ENCODE results near the gene PPP1R12A. TPM values are rescaled to one million over a fixed set of nuclear protein-coding genes. Genes with fewer than 3 reads are reported as not detected.
"Not testable (repeated sequence)": the region's sequence is repeated elsewhere in the genome, so short reads cannot be mapped to it uniquely, and the experiment has no call there.

PPP1R12A gene
- total RNA-seq, 4 donors from 2014 or later: 100 to 121 (median 113) TPM

- in situ Hi-C loops (cut with MboI; ENCODE audit: low pct_ligation_motif_present in 1 of 4, low pct_unique_long_range_greater_than_20kb in 1 of 4, low sequenced_read_pairs in 3 of 4): no loop called here
- Histone ChIP-seq H3K4me1 (peaks cover 0 to 25% (median 0%) of the 10 kb centered on the region in 4 donors), H3K4me3 (no peak overlapping the region), H3K9me3 (no peaks in the 10 kb centered on the region), H3K27me3 (no peaks in the 10 kb centered on the region), H3K27ac (no peak overlapping the region), H3K36me3 (peaks cover 0 to 17% (median under 1%) of the 10 kb centered on the region in 4 donors)
- WGBS, 2 donors (ENCODE audit: low coverage in 1 of 2): 88 to 93% methylated on average over 4 to 6 of the region's 6 CpGs
- TF ChIP-seq CTCF (IDR thresholded peaks at IDR 0.05) (no peak), EP300 (IDR thresholded peaks at IDR 0.05; ENCODE audit: low read depth) (no peak), POLR2A (IDR thresholded peaks at IDR 0.05) (no peak), POLR2AphosphoS5 (IDR thresholded peaks at IDR 0.05) (no peak)
- intact Hi-C loops (cut with DNase I; ENCODE audit: low total_unique reads): no loop called here
- DNase-seq: no peak
Measured at GRCh38 chr12:79826267-79827128, 108.4 kb downstream of the PPP1R12A start.

- DNase-seq: no peak
- no peak for TF ChIP-seq CTCF (IDR thresholded peaks at IDR 0.05)
- TF ChIP-seq POLR2AphosphoS5 (IDR thresholded peaks at IDR 0.05): no peak
- no peak for TF ChIP-seq POLR2A (IDR thresholded peaks at IDR 0.05)
- TF ChIP-seq EP300 (IDR thresholded peaks at IDR 0.05; ENCODE audit: low read depth): no peak
- intact Hi-C loops (cut with DNase I; ENCODE audit: low total_unique reads): no loop called here
- in situ Hi-C loops (cut with MboI; ENCODE audit: low pct_ligation_motif_present in 1 of 4, low pct_unique_long_range_greater_than_20kb in 1 of 4, low sequenced_read_pairs in 3 of 4): no loop called here
- H3K4me1 ChIP-seq: peaks cover 0 to 17% (median 0%) of the 10 kb centered on the region in 4 donors
- no peaks in the 10 kb centered on the region for H3K9me3 ChIP-seq
- H3K36me3 ChIP-seq: peaks cover 0 to 24% (median 11%) of the 10 kb centered on the region in 4 donors
- no peaks in the 10 kb centered on the region for H3K27me3 ChIP-seq
- no peak overlapping the region for H3K27ac ChIP-seq
- H3K4me3 ChIP-seq: no peak overlapping the region
Measured at GRCh38 chr12:79822475-79822874, 112.4 kb downstream of the PPP1R12A start.

GRCh38 chr12:79818856-79819255, 116.0 kb downstream of the PPP1R12A start:
- intact Hi-C loops (cut with DNase I; ENCODE audit: low total_unique reads): no loop called here
- peak overlapping the region in 2 of 4 donors; percentile 14 to 15 for H3K27ac ChIP-seq
- 29 to 51% methylated on average over 2 to 3 of the region's 3 CpGs for WGBS, 2 donors (ENCODE audit: low coverage in 1 of 2)

GRCh38 chr12:79784366-79785065, 150.4 kb downstream of the PPP1R12A start:
- H3K36me3 ChIP-seq: peaks cover 0 to 72% (median 24%) of the 10 kb centered on the region in 4 donors
- H3K4me3 ChIP-seq; in situ Hi-C loops (cut with MboI; ENCODE audit: low pct_ligation_motif_present in 1 of 4, low pct_unique_long_range_greater_than_20kb in 1 of 4, low sequenced_read_pairs in 3 of 4); H3K27ac ChIP-seq; DNase-seq; intact Hi-C loops (cut with DNase I; ENCODE audit: low total_unique reads); H3K27me3 ChIP-seq; H3K4me1 ChIP-seq; H3K9me3 ChIP-seq: not testable (repeated sequence)
- 95 to 98% methylated on average over 7 to 10 of the region's 10 CpGs for WGBS, 2 donors (ENCODE audit: low coverage in 1 of 2)

More at GRCh38 chr12:79818856-79819255, 116.0 kb downstream of the PPP1R12A start:
- TF ChIP-seq POLR2AphosphoS5 (IDR thresholded peaks at IDR 0.05): peak in 1 of 3 donors; percentile 13
- TF ChIP-seq EP300 (IDR thresholded peaks at IDR 0.05; ENCODE audit: low read depth): no peak
- Histone ChIP-seq H3K27me3 (no peaks in the 10 kb centered on the region), H3K4me1 (peaks cover 0 to 8% (median 0%) of the 10 kb centered on the region in 4 donors), H3K36me3 (peaks cover 0 to 30% (median 14%) of the 10 kb centered on the region in 4 donors), H3K9me3 (no peaks in the 10 kb centered on the region), H3K4me3 (no peak overlapping the region)
- in situ Hi-C loops (cut with MboI; ENCODE audit: low pct_ligation_motif_present in 1 of 4, low pct_unique_long_range_greater_than_20kb in 1 of 4, low sequenced_read_pairs in 3 of 4): no loop called here
- no peak for DNase-seq

Data from transverse colon (tissue), 4 donors.